VCaP (cell line): ENCODE data around the gene GALNT16.
A peak's percentile ranks its signal among the peaks of the same experiment; 100 is the strongest.
"Not testable (repeated sequence)": the region's sequence is repeated elsewhere in the genome, so short reads cannot be mapped to it uniquely, and the experiment has no call there.

Experiments used
- H3K27ac ChIP-seq: fragments of 450-650 bp; 2 replicates; pipeline ENCODE4 v1.5.1; 2017
- TF ChIP-seq, protein P1 (sequence below): fragments of 450-650 bp; conservative IDR thresholded peaks from 2 replicates; pipeline ENCODE4 v1.5.1; 2017; ENCODE audit warnings: mild to moderate bottlenecking, moderate library complexity

GALNT16 gene

DNA sequence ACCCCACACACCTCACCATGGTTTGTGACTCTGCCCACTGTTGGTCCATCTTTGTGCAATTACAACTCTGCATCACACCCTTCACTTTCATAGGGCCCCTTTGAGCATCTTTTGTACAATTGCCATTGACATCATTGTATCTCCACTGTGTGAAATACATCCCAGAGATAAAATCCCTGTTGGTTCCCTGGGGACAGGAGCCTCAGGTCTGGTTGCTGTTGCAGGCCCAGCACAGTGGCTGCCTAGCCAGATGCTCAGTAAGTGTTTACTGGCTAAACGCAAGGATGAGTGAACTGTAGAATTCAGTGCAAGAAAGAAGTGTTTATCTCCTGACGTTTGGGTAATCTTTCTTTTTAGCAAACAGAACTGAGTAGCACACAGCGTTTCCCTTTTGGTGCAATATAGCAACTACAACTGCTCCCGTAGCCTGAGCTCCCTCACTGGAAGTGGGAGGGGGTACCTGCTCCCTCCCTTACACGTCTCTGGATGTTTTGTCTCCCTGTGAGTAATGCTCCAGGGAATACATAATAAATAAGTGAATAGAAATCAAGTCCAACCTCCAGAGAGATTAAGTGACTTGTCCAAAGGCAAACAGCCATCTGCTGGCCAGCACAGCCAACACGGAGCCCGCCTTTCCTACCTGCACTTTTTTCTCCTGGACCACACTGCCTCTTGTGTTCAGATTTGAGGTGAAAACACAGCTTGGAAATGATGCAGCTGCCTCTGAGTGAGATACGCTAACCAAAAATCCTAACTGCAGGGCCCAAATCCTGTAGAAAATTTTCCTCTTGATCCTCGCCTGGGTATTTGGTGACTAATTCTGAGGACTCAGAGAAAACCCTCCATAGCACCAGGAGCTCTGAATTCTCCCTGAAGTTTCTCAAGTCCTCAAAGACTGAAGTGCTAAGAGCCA is 27.4 kb downstream of the GALNT16 start:
- TF ChIP-seq, protein P1, sequence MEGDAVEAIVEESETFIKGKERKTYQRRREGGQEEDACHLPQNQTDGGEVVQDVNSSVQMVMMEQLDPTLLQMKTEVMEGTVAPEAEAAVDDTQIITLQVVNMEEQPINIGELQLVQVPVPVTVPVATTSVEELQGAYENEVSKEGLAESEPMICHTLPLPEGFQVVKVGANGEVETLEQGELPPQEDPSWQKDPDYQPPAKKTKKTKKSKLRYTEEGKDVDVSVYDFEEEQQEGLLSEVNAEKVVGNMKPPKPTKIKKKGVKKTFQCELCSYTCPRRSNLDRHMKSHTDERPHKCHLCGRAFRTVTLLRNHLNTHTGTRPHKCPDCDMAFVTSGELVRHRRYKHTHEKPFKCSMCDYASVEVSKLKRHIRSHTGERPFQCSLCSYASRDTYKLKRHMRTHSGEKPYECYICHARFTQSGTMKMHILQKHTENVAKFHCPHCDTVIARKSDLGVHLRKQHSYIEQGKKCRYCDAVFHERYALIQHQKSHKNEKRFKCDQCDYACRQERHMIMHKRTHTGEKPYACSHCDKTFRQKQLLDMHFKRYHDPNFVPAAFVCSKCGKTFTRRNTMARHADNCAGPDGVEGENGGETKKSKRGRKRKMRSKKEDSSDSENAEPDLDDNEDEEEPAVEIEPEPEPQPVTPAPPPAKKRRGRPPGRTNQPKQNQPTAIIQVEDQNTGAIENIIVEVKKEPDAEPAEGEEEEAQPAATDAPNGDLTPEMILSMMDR, result no peak
- H3K27ac ChIP-seq, result peak overlapping the region; percentile 60

DNA sequence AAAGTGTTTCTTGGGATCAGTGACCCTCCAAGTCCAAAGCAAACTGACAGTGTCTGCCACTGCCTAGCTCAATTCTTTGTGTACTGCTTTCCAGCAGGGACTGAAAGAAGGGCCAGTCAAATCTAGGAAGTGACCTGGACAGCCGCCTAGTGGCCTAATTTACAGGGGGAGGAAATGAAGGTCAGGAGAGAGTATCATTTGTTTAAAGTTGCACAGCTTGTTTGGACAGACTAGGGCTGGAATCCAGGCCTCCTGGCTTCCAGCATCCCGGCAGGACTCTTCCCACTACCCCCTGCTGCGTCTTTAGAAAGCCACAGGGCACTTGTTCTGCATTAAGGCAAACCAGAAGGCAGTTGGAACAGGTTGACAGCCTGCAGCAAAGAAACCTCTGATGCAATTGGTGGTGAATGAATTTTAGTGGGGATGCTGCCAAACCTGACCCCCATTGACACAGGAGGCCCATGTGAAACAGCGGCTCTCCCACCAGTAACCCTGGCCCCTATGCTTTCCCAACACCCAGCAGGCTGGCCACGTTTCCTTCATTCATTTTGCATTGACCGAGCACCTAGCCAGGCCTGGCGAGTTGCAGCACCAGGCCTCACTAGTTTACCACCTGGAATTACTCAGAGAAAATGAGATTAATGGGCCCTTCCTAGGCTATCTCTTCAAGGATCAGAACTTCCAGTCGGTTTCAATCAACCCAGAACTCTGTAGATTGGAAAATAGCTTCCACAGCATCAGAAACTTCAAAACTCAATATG is 28.2 kb downstream of the GALNT16 start:
- peak overlapping the region; percentile 60 for H3K27ac ChIP-seq

DNA sequence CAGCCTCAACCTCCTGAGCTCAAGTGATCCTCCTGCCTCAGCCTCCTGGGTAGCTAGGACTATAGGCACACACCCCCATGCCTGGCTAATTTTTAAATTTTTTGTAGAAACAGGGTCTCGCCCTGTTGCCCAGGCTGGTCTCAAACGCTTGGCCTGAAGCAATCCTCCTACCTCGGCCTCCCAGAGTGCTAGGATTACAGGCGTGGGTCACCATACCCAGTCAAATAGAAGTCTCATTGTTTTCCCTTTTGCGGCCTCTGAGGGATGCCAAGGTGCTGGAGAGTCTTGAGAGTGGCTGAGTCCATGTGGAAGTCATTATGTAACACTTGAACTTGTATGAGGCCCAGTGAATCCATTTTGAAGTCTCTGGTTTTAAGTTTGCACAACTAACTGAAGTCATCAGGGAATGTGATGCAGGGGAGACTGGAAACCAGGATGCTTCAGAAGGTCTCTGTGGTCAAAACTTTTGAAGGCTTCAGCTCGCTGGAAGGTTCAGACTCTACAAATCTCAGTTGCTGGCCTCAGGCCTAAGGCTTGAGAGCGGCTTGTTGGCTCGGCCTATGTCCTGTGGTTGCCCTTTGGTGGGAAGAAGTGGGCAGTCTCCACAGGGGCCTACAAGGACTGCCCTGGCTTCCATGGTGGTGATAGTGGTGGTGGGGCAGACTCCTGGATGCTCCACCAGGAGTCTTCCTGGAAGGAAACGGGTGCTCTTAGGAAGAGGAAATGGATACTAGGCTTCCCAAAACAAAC is 29.2 kb downstream of the GALNT16 start:
- H3K27ac ChIP-seq, result peak overlapping the region; percentile 60; the same call in 1 of the 2 replicates
- TF ChIP-seq, protein P1, result no peak

More for the DNA sequence above, 28.2 kb downstream of the GALNT16 start:
- TF ChIP-seq, protein P1, result peak; percentile 73

DNA sequence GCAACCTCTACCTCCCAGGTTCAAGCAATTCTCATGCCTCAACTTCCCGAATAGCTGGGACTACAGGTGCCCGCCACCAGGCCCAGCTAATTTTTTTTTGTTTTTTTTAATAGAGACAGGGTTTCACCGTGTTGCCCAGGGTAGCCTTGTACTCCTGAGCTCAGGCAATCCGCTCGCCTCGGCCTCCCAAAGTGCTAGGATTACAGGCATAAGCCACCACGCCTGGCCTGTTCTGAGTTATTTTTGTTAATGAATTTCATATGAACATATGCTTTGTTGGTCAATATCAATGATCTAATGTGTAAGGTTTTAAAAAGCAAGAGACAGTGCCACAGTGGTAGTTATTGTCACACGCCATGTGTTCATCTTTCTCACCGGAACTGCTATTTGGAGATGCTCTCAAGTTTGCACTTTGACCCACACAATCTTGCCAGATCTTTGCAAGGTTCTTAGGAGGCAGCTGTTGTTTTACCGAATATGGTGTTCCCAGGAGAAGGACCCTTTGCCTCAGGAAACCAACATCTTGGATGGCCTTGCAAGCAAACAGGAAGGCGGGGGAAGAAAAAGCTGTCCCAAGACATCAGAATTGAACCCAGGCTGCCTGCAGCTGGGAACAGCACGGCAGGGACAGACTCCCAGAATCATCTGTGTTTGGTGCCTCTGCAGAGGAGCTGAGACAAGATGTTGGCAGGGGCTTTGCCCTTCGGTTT is 30.0 kb downstream of the GALNT16 start:
- TF ChIP-seq, protein P1, result no peak
- H3K27ac ChIP-seq, result no peak overlapping the region

DNA sequence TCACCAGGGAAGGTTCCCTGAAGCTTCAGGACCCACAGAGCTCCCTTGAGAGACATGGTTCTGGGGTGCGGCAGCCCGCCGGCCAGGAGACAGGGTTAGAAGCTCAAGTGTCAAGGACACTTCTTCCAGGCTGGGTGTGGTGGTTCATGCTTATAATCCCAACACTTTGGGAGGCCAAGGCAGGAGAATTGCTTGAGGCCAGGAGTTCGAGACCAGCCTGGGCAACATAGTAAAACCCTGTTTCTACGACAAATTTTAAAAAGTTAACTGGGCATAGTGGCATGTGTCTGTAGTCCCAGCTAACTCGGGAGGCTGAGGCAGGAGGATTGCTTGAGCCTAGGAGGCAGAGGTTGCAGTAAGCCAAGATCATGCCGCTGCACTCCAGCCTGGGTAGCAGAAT is 30.9 kb downstream of the GALNT16 start:
- not testable (repeated sequence) for H3K27ac ChIP-seq

DNA sequence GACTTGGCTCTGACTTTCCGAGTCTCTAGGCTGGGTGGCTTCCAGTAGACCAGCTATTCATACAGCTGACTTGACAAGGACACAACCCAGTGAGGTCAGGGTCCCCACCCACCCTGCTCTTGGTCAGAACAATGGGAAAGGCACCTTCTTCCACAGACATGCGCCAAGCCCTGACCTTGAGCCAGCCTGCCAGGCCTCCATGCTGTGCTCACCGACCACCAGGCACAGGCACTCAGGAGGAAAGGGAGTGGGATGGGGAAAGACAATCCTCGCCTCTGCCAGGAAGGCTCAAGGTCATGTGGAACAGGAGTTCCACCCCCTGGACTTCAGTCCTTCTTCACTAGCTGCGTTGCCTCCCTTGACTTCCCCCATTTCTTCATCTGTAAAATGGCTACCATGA is 31.4 kb downstream of the GALNT16 start:
- no peak overlapping the region for H3K27ac ChIP-seq
- TF ChIP-seq, protein P1, result no peak

DNA sequence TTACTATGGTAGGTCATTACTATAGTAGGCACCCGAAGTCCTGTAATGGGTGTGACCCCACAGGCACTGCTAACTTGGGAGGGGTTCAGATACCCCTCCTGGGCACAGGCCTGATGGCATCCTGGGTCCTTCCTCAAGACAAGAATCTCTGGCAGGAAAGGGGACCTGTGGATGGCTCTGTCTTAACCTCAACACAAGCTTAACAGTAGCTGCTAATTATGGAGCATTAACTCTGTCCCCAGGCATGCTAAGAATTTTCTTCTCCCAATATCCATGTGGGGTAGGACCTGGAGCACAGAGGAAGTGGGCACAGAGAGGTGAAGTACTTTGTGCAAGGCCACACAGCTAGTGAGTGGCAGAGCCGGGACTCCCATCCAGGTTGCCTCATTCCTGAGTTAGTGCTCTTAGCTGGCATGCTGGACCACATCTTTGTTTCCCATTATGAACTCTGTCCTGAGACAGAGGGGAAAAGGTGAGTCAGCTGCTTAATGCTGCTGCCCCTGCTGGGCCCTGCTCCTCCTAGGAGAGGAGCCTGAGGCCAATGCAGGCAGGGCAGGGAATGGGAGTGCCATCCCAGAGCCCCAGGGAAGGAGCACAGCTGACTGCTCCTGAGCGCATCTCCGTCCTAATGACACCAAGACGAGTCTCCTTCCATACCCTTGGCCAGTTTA is 32.1 kb downstream of the GALNT16 start:
- TF ChIP-seq, protein P1, result no peak
- no peak overlapping the region for H3K27ac ChIP-seq
